NCI-H2227 treated with DMSO at 0.1 percent for 48 hours (cell line): ENCODE results near the gene GREB1.

Experiments
- DNase-seq: peaks from one replicate; lab custom pipeline; 2025; lab: John Stamatoyannopoulos, UW

Gene GREB1

DNA sequence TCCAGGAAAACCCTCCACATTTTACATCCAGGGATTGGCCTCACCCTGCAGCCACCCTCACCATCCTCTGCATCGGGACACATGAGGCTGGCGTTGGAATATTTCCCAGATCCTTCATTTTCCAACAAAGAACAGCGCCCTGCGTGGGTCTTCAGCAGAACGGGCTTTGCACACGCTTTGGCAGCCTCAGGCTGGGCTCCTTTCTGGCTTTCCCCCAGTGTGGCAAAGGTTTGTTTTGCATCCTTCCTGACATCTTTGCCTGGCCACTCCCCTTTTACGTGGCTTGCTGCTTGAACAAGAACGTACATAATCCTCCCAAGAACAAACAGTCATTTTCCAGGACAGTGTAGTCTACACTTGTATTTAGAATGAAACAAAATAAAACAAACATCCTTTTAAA is 25.6 kb upstream of the GREB1 start:
- DNase-seq = no peak

DNA sequence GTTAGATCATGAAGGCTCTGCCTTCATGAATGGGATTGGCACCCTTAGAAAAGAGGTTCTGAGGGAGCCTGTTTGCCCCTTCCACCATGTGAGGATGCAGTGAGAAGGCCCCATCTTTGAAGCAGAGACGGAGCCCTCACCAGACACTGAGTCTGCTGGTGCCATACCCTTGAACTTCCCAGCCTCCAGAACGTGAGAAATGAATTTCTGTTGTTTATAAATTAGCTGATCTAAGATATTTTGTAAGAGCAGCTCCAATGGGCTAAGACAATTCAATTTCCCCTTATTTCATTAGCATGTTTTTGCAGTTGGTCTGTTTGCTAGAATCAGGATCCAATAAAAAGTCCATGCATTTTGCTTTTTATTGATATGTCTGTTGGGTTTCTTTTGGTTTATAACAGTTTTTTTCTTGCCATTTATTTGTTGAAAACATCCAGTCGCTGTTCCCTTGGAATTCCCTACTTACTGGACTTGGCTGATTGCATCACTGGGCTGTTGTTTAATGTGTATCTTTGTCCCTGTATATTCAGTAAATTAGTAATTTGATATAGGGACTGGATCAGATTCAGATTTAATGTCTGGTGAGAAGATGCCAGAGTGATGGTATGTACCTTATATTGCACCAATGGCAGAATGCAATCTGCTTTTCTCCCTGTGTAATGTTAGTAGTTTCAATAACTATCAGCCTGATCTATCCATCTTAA is 24.0 kb upstream of the GREB1 start:
- no peak for DNase-seq

DNA sequence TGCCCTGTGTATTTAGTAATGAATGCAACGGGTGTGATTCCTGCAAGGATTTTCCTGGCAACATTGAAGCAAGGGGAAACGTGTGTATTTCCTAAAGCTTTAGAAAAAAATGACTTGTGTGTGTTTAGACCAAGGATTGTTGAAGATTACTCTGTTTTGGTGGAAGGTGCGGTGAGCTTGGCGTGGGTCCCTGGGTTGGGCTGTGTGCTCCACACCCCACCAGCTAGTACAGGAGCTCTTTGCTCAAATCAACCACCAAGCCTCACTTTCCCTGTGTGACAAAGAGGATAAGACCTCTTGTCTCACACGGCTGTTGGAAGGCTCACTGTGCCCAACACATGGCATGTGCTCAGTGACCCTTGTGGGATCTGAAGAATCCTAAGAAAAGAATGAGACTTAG is 21.4 kb upstream of the GREB1 start:
- no peak for DNase-seq

DNA sequence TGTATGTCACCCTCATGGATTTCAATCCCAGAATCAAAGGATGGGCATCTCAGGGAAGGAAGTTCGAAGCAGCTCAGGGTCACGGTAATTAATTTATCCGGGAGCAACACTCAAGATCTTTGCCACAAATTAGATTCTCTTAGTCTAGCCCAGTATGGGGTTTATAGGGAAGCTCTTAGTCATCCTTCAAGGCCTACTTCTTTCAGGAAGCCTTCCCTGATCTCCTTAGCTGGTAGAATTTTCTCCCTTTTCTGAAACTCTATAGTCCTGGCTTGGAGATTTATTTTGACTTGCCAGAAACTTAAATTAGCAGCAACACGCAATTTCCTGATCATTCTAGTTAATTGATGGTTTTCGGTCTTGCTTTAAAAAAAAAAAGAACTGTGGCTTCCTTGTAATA is 20.5 kb upstream of the GREB1 start:
- DNase-seq = no peak

DNA sequence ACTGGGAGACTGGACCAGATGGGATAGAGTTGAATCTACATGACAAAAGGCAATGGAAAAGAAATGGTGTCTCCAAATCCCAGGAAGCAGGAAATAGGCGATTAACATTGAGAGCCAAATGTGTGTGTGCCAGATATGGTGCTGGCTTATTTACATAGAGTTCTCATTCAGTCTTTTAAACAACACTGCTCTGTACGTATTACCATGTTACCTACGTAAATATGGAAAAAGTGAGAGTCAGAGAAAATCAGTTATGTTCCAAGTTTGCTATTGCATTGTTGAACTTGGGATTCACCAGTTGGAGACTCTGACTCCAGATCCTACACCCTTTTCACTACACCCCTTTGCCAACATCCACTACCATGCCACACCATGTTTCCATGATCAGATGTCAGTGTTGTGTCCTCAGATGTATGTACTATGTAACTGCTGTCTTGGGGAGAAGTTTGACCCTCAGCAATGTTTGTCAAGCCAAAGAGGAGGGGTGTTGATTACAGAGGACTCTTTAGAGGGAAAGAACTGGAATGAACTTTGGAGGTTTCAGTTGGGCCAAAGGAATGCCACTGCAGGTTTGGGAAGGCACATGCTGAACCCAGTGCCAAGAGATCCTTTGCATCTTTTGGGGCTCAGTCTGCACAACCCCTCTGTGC is 19.6 kb upstream of the GREB1 start:
- no peak for DNase-seq

DNA sequence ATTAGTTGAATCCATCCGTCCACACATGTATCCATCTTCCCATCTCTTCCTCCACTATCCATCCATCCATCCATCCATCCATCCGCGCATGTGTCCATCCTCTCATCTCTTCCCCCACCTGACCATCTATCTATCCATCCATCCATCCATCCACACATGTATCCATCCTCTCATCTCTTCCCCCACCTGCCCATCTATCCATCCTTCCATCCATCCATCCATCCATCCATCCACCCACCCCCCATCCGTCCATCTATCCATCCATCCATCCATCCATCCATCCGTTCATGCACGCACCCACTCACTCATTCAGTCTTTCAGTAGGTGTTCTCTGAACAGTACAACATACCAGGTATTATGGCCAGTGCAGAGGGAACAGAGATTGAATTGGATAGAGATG is 18.9 kb upstream of the GREB1 start:
- no peak for DNase-seq

DNA sequence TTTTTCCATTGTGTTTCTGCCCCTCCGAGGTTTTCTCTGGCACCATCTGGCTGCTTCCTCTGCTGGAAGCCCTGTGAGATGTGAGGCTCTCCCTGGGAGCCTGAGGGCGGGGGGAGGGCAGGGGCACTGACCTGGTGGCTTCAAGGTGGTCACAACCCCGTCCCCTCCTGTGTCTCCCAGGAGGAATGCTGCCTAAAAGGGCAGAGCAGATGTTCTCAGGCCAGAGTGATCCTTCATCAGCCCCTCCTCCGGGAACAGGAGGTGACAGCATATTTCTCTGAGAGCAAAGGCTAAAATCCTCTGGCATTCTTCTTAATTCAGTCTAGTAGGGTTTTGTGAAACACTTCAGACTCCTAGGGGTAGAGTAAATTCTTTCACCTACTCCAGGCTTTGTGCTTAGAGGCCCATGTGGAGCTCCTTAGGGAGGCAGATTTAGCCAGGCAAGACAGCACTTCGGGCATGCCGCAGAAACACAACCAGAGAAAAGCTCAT is 18.3 kb upstream of the GREB1 start:
- DNase-seq = no peak

DNA sequence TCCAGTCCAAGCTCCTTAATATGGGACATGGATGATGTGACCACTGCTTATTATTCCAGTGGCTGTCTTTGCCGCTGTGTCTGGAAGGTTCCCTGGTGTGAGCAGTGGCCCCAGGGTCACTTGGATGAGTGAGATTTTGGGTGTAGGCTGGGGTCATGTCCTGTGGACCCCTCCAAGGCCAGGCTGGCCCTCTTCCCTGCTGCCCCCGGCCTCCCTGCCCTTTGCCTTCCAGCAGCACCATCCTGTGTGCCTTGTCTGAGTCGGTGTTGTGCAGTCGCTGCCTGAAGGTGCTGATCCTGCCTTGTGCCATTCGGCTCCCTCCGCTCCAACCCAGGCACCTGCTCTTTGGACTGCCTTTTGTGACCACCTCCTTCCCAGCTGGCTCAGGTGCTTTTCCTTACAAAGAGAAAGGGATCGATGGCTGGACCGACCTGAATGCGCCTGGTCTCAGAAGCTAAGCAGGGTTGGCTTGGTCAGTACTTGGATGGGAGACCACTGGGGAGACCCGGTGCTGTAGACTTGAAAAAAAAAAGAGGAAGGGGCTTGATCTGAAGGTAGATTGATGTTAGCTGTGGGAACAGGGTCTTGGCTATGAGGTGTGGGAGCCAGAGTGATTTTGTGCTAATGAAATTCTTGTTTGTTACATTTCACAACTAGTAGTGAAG is 16.7 kb upstream of the GREB1 start:
- no peak for DNase-seq

DNA sequence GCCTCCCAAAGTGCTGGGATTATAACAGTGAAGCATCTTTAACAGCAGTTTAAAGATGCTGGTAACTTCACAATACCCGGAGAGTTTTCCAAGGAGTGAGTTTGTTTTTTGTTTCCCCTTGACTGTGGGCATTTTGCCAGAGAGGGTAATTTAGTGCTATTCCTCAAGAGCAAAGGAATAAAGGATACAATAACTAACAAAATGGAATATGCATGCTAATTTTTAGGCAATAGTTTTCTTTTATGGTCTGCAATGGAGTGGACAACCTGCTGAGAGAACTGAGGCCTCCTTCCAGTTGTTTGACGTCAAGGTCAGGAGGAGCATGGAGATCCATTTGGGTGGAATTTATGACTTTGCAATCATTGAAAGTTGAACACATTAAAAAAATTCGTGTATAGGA is 15.9 kb upstream of the GREB1 start:
- DNase-seq = no peak

DNA sequence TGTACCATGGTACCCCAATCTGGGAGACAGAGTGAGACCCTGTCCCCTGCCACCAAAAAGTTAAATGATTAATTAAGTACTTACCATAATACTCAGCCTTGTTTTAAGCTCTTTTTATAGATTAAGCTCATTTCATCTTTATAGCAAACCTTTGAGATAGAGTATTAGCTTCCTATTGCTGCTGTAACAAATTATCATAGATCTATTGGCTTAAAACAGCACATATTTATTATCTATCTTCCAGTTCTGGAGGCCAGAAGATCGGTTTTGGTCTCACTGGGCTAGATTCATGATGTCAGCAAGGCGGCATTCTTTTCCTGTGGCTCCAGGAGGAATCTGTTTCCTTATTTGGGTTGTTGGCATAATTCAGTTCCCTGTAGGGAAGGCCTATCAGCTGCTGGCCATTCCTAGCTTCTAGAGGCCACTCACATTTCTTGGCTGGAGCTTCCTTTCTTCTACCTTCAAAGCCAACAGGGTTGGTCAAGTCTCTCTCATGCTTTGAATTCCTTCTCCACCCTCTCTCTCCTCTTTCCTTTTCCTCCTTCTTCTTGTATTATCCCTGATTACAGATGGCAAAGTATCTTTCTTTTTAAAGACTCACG is 13.7 kb upstream of the GREB1 start:
- no peak for DNase-seq

DNA sequence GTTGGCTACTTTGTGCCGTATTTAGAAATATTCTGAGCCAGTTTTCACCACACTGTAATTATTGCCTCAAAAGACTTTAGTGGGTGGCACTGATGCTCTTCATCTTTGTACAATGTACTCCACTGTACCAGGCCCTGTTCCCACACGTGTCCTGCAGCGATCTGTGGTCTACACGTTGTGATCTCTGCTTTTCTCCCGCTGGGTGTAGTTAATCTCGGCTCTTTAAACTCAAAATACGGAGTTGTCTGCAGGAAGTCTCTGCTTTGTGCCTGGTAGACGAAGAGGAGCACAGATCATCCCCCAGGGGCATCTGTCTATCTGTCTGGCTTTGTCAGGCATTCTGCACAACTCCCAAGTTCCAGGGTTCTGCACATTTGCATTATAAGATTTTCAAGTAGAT is 12.1 kb upstream of the GREB1 start:
- DNase-seq = no peak

DNA sequence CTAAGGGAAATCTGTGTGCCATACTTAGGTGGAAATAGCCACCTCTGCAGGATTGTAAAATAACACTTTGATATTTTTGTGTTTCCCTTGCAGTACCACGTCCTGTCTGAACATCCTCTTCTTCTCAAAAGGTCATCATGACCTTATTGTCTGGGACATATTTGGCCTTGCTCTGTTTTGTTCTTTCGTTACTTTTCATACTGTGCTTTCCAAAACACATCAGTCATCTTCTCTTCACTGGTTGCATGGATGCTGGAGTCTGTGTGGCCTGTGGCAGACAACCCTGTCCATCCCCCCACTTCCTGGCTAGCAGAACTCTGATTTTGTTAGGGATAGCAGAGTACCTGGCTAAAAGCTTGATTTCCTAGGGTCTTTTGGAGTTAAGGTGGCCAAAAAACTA is 9.4 kb upstream of the GREB1 start:
- no peak for DNase-seq

DNA sequence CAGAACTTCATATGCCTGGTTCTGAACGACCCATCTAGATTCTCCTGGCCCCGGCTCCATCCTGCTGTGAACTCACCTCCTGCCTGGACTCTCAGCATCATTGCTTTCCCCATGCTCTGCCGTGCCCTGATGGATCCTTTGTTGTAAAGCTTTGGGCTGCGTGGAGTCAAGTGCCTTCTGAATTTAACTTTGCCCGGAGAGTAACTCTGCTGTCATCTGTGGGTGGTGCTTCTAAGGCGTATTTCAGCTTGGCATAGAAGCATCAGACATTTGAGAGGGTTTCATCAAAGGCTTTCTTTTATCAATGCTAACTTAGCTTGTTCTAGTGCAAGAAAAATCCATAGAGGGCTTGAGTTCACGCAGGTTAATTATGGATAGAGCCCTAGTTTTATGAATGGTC is 8.1 kb upstream of the GREB1 start:
- DNase-seq = no peak

DNA sequence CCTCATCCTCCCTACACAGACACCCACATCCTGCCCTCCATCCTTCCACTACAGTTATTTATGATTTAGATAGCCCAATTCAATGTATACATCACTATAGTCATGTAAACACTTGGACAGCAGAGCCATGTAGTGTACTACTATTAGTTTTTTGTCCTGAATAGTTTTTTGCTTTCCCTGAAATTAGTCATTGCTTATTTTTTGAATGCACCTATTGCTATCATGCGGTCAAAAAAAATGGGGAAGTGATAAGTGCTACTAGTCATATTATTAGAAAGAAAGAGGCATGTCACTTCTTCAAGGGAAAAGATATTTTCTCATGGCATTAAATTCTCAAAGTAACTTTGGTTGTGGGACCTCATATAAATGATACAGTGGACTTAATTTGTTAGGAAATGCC is 6.8 kb upstream of the GREB1 start:
- no peak for DNase-seq

DNA sequence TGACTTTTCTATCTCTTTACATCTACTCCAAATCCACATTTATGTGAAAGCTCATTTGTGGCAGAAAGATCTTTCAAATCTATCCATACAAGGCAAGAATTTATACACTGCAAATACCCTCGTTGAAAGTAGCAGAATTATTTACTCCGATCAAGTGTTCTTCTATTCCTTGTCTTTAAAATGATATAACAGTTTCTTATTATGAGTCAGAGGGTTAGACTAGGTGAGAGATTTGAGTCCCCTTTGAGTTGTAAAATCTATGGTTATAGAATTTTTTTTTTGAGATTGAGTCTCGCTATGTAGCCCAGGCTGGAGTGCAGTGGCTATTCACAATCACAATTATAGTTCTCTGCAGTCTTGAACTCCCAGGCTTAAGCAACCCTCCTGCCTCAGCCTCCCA is 5.6 kb upstream of the GREB1 start:
- no peak for DNase-seq

DNA sequence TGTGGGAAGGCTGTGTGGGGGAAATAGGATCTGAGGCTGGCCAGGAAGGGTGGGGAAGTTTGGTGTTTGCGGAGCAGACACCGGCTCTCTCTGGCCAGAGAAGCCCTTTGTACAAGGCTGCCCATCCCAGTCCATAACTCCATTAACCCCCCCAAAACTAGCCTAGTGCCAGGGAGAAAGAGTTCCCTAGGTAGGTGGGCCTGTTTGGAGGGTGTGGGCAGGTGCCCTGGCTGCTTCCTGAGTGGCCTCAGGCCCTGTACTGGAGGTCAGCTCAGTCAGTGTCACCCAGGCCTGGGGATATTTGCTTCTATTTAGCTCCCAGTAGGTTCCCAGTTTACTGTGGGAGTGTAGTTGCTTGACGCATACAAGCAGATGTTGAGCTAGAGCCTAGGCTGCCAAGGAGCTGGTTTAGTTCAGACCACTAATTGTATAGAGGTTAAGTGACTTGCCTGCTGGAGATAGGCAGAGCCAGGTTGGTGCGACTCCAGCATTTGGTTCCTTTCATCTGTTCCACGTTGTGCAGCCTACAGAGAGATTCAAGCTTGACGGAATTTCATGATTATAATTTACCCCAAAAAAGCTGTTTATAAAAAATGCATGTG is 2.9 kb upstream of the GREB1 start:
- DNase-seq = no peak

DNA sequence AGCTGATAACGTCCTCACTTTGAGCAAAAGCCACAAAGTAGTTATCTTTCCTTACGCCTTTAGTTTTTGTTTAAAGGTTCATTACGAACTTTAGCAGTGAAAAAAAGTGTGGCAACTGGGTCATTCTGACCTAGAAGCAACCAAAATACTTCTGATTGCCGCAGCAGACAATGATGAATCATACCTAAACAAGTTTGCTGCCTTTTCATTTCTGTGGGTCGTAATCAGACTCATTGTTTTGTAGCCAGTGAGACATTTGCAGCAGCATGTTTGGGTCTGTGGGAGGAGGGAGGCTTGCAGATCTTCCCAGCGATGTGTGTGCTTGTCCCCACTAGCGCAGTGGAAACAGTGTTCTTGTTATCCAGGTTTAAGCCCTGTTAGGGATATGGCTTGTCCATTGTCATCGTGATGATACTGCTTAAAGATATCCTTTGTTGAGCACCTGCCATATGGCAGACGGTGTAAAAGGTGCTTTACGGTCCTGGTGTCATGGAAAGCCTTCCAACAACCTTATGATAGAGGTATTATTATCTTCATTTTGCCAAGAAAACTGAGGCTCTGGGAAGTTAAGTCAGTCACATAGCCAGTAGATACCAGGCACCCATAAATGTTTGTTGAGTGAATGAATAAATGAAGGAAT is 1.3 kb upstream of the GREB1 start:
- no peak for DNase-seq

DNA sequence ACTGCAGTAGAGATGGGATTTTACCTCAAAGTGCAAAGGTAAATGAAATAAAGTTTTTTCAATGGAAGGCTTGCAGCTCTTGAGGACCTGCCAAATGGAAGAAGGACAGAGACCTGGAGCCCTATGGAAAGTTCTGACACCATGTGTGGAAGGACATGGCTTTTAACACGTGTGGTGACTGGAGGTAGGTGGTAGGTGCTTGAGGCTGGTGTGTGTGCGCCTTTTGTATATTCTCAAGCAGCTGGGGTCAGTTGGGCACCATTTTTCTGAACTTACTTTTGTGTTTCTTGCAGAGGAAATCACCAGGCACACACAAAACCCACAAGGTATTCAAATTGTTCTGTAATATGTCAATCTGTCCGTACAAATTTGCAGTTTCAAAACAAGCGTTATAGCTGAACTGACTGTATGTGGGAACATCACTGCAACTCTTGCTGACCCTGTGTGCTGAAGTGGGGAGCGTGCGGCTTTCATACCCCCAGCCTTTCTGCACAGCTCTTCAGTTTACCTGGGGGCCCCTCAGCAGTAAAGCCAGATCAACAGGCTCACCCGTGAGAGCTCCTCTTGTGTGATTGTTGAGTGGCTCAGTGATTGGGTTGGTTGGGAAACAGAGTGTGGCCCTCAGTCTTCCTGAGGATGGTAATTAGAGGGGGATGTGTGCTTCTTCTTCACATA is 363 bp downstream of the GREB1 start:
- DNase-seq = no peak

DNA sequence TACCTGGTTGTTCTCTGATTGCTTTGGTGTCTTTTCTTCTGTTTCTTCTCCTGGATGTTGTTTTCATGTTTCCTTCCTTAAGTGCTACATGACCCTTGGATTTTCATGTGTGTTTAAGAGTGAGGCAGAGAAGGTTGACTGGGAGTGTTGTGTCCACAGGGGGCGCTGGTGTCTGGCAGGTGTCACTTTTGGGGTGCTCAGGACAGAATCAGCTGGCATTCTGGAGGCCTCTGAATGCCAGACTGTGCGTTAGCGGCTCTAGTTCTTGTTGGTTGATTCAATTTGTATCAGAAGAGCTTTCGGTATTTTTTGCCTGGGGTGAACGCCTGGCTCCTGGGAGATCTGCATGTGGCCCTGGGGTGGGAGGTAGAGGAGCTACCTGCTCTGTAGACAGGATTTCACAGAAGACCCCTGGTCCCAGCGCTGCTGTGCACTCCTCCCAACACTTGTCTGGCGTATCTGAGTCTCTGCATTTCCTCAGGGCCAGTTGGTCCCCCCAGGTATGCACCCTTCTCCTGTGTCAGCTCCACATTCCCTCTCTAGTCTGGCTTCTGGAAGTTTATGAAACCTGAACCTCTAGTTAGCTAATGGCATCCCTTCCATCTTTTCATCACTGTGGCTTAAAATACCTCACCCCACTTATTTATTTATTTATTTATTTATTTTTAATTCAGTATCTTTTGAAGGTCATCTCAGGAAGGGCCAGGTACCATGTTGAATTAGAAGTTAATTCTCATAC is 1.1 kb downstream of the GREB1 start:
- no peak for DNase-seq

DNA sequence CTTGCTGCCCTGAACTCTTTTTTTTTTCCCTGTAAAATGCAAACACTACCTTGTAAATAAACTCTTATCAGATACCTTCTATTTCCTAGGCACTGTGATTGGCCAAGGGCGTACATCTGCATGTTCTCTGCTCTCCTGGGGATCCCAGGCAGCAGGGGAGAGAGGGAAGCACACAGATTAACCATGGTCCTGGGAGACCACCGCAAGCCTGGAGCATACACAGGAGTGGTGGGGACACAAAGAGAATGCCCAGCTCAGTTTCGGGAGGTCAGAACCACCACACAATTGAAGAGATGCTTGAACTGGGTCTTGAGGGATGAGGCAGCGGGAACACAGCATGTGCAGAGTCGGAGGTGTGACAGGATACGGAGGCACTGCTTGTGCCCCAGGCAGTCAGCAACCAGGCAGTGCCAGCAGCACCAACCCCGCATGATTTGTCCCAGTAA is 2.1 kb downstream of the GREB1 start:
- DNase-seq = no peak

DNA sequence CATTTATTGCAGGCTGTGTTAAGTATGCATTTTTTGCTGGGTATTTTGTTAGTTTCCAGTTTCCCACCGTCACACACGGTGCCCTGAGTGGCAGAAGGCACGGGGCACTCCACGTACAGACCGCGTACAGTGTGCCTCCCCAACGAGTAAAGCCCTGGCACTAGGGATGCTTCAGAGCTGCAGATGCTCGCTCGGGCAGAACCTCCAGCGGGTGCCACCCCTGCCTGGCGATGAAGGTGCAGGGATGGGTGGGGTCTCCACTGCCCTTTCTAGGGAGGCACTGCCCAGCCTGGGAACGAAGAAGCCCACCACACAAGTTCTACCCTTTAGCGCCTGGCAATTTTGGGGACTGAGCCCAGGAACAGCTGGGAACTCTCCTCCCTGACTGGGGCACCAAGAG is 4.1 kb downstream of the GREB1 start:
- DNase-seq = no peak
